HG03064 (cell line): ENCODE measurements around the gene CD247.

Experiments used
- ATAC-seq: cut with Tn5 transposase; IDR thresholded peaks from one replicate; pipeline ENCODE4 v1.9.1; 2021; ENCODE audit warnings: low read depth; ENCODE audit not compliant: unreplicated experiment

Gene CD247

GRCh38 chr1:167490765-167491164 is 27.6 kb downstream of the CD247 start:
- no peak for ATAC-seq

GRCh38 chr1:167489571-167490340 is 28.6 kb downstream of the CD247 start:
- ATAC-seq, result no peak

GRCh38 chr1:167488786-167489185 is 29.5 kb downstream of the CD247 start:
- no peak for ATAC-seq

- ATAC-seq, result no peak
Observed at GRCh38 chr1:167487614-167488013, 30.7 kb downstream of the CD247 start.

- ATAC-seq, result no peak
Observed at GRCh38 chr1:167486090-167486824, 32.1 kb downstream of the CD247 start.

GRCh38 chr1:167484726-167485502 is 33.4 kb downstream of the CD247 start:
- ATAC-seq, result no peak

GRCh38 chr1:167483790-167484189 is 34.5 kb downstream of the CD247 start:
- ATAC-seq, result no peak

- ATAC-seq, result no peak
Observed at GRCh38 chr1:167482184-167482583, 36.1 kb downstream of the CD247 start.

GRCh38 chr1:167479331-167479979 is 38.9 kb downstream of the CD247 start:
- no peak for ATAC-seq

GRCh38 chr1:167477986-167478385 is 40.3 kb downstream of the CD247 start:
- no peak for ATAC-seq

- no peak for ATAC-seq
Observed at GRCh38 chr1:167476061-167476460, 42.3 kb downstream of the CD247 start.

- no peak for ATAC-seq
Observed at GRCh38 chr1:167474191-167474641, 44.1 kb downstream of the CD247 start.

GRCh38 chr1:167473761-167474160 is 44.6 kb downstream of the CD247 start:
- ATAC-seq, result no peak

- ATAC-seq, result no peak
Observed at GRCh38 chr1:167472752-167473521, 45.4 kb downstream of the CD247 start.

- ATAC-seq, result no peak
Observed at GRCh38 chr1:167471568-167471967, 46.8 kb downstream of the CD247 start.

GRCh38 chr1:167469280-167469965 is 48.9 kb downstream of the CD247 start:
- no peak for ATAC-seq

GRCh38 chr1:167467752-167468151 is 50.6 kb downstream of the CD247 start:
- no peak for ATAC-seq

GRCh38 chr1:167467126-167467710 is 51.1 kb downstream of the CD247 start:
- ATAC-seq, result no peak

GRCh38 chr1:167465743-167466142 is 52.6 kb downstream of the CD247 start:
- no peak for ATAC-seq
